ENCODE measurements around the gene RIPOR2. TPM values are rescaled to one million over a fixed set of nuclear protein-coding genes. Genes with fewer than 3 reads are reported as not detected.

Gene RIPOR2
- total RNA-seq, 1 donor from 2014 or later: 38.0 TPM

GRCh38 chr6:24900917-24901697 is 34.7 kb downstream of the RIPOR2 start:
- no peak for DNase-seq
- intact Hi-C loops (cut with DNase I): no loop called here
- Histone ChIP-seq H3K4me1 (no peaks in the 10 kb centered on the region), H3K27ac (no peak overlapping the region), H3K9me3 (peaks cover 4% of the 10 kb centered on the region), H3K4me3 (no peak overlapping the region), H3K36me3 (no peaks in the 10 kb centered on the region), H3K27me3 (ENCODE audit: low read depth) (no peaks in the 10 kb centered on the region)
- ATAC-seq: no peak
- TF ChIP-seq, protein P1, sequence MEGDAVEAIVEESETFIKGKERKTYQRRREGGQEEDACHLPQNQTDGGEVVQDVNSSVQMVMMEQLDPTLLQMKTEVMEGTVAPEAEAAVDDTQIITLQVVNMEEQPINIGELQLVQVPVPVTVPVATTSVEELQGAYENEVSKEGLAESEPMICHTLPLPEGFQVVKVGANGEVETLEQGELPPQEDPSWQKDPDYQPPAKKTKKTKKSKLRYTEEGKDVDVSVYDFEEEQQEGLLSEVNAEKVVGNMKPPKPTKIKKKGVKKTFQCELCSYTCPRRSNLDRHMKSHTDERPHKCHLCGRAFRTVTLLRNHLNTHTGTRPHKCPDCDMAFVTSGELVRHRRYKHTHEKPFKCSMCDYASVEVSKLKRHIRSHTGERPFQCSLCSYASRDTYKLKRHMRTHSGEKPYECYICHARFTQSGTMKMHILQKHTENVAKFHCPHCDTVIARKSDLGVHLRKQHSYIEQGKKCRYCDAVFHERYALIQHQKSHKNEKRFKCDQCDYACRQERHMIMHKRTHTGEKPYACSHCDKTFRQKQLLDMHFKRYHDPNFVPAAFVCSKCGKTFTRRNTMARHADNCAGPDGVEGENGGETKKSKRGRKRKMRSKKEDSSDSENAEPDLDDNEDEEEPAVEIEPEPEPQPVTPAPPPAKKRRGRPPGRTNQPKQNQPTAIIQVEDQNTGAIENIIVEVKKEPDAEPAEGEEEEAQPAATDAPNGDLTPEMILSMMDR (IDR thresholded peaks at IDR 0.05): no peak

- no peaks in the 10 kb centered on the region for H3K36me3 ChIP-seq
- no peak overlapping the region for H3K27ac ChIP-seq
- ATAC-seq: no peak
- TF ChIP-seq, protein P1 (IDR thresholded peaks at IDR 0.05): no peak
- DNase-seq: no peak
- intact Hi-C loops (cut with DNase I): no loop called here
- no peaks in the 10 kb centered on the region for H3K27me3 ChIP-seq (ENCODE audit: low read depth)
- H3K4me1 ChIP-seq: no peaks in the 10 kb centered on the region
- no peak overlapping the region for H3K4me3 ChIP-seq
- peaks cover 4% of the 10 kb centered on the region for H3K9me3 ChIP-seq
Measured at GRCh38 chr6:24899997-24900325, 35.8 kb downstream of the RIPOR2 start.

DNA sequence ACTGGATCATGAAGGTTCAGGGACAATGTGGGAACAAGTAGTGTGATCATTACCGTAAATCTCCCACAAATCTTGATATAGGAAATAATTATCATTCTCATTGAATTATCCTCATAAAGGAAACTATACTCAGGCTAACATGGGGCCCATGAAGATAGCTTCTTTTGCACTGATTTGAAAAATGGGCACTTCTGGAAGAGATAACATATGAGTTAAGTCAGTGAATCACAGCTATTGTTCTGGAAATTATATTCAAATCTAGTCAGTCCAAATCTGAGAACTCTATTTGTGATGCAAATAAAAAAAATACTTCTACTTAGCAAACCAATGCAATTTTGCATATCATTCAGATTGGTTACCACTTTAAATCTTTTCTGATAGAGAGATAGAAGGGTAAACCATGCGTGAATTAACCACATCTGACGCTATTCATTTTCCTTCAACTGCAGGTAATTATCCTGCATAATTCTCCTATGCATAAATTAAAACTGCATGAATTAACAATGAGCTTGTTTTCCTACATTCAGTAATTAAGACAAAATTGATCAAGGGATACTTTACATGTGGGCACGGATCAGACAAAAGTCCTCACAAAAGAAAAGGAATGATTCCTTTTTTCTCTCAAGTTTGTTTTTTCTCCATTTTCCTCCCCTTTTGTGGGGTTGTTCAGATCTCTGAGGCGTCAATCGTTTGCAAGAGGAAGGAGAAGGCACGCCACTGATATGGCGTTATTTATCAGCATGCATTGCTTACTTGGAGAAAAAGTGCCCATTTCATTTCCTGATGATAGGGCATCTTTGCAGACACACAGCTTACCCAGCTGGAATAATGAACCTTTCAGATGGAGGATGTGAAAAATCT is 36.4 kb downstream of the RIPOR2 start:
- H3K4me1 ChIP-seq: no peaks in the 10 kb centered on the region
- no peak overlapping the region for H3K27ac ChIP-seq

GRCh38 chr6:24898676-24899075 is 37.1 kb downstream of the RIPOR2 start:
- intact Hi-C loops (cut with DNase I): no loop called here
- TF ChIP-seq, protein P1 (IDR thresholded peaks at IDR 0.05): no peak
- no peak for ATAC-seq

More for the DNA sequence above, 36.4 kb downstream of the RIPOR2 start:
- Histone ChIP-seq H3K9me3 (peaks cover 4% of the 10 kb centered on the region), H3K4me3 (no peak overlapping the region), H3K36me3 (no peaks in the 10 kb centered on the region), H3K27me3 (ENCODE audit: low read depth) (no peaks in the 10 kb centered on the region)
- TF ChIP-seq, protein P1 (IDR thresholded peaks at IDR 0.05): no peak
- no peak for ATAC-seq
- DNase-seq: no peak
- intact Hi-C loops (cut with DNase I): no loop called here

DNA sequence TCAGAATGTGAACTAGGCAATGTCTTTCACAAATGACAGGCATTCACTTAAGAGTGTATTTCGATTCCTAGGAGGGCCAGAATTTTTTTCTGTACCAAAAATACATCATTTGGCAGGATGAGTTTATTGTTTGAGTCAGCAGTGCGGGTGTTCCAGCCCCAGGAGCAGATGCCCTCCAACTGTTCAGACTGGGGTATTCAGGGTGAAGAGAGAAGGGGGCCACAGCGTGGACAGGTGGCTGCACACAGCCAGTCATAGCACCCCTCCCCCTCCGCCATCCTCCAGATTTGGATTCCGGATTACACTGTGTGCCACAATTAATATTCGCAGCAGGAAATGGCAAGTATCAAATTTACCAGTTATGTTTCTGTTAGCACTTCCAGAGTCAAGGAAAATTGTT is 38.6 kb downstream of the RIPOR2 start:
- Histone ChIP-seq H3K36me3 (no peaks in the 10 kb centered on the region), H3K27ac (no peak overlapping the region), H3K9me3 (no peaks in the 10 kb centered on the region), H3K27me3 (ENCODE audit: low read depth) (no peaks in the 10 kb centered on the region), H3K4me3 (no peak overlapping the region), H3K4me1 (no peaks in the 10 kb centered on the region)
- TF ChIP-seq, protein P1 (IDR thresholded peaks at IDR 0.05): no peak
- ATAC-seq: no peak
- intact Hi-C loops (cut with DNase I): no loop called here
- DNase-seq: no peak

More at GRCh38 chr6:24898676-24899075, 37.1 kb downstream of the RIPOR2 start:
- DNase-seq: no peak
- H3K4me1 ChIP-seq: no peaks in the 10 kb centered on the region
- no peak overlapping the region for H3K4me3 ChIP-seq
- H3K27ac ChIP-seq: no peak overlapping the region
- H3K9me3 ChIP-seq: peaks cover 4% of the 10 kb centered on the region
- H3K27me3 ChIP-seq (ENCODE audit: low read depth): no peaks in the 10 kb centered on the region
- no peaks in the 10 kb centered on the region for H3K36me3 ChIP-seq

Data from lower lobe of right lung (tissue), 2 donors.